ENCODE results near the gene SOBP.
A peak's percentile ranks its signal among the peaks of the same experiment; 100 is the strongest.

Gene SOBP

DNA sequence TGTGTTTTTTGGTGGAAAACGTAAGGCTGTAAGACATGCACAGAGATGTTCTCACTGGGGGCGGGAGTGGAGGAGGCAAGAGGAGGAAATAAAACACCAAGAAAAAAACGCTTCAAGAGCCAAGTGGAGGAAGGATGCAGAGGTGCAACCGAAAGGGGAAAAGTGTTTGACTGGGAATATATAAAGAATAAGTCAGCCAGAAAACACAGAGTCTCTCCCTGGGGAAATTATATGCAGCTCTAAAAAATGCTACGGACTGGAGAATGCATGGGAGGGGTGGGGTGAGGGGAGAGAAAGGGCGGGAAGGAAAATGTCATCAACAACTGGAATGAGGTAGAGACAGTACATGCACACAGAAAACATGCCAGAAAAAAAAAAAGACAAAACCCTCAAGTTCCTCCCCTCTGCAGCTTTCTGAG lies 200.7 kb downstream of the SOBP start:
- DNase-seq (ENCODE audit: low spot score), result no peak

DNA sequence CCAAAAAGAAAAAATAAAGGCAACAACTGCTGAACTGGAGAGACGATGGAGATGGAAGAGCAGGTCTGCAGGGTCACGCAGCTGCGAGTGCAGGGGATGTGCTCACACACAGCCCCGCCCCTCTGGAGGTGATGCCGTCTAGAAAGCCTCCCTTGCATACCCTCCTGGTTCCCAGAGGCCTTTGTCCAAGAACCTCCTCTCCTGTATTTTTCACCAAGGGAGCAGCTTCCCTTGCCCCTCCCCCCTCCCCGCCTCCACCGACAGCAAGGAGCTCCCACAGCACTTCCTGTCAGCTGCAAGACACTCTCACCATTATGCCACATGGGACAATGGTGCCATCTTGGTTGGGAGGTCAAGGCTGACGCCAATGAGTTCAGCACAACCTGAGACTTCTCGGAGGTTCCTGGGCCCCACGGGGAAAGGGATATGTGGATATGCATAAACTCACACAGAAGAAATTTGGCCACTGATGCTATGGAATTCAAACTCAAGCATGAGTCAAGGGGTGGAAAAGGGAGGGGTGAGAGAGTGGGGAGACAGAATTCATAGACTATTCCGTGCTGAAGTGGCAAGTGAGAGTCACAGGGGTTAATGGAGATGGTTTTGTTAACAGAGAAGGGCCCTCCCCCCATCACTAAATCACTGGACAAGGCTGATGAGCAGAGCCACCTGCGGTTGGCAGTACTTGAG lies 201.3 kb downstream of the SOBP start:
- peak; percentile 11 for DNase-seq (ENCODE audit: low spot score)

DNA sequence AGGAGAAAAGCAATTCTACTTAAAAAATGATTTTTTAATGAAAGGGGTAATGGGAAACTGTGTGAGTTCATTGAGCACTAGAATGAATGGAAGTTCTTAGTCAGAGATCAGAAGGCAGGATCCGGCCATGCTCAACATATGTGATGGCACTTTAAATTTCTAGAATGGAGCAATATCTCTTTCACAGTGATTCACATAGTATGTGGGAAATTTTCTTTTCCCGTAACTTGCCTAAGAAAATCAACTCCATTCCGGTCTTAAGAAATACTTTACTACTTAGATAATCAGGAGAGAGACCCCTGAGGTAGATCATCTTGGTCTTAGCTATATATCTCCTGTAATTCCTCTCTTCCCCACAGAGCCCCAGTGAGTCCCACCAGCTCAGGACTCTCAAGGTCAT lies 202.4 kb downstream of the SOBP start:
- DNase-seq (ENCODE audit: low spot score), result no peak

DNA sequence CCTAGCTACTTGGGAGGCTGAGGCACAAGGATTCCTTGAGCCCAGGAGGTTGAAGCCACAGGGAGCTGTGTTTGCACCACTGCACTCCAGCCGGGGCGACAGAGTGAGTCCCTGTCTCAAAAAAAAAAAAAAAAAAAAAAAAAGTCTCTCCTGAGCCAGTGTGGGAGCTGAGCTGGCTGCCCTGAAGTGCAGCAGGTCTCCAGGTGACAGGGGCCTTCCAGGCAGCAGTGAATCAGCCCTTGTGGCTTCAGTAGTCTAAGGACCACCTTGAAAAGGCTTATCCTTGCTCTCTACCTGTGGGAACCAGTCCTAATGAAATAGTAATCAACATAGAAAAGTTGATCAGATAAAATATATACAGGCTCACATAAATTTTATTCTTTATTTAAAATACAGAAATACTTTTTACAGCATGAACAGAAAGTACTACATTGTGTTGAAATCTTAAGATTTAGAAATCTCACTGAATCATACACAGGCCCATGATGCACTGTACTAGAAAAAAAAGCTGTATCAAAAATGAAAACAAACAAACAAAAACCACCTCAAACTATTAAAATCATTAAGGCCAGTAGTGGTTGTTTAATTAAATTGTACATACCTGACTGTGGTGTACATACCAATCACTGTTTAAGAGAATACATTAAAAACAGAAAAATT lies 205.3 kb downstream of the SOBP start:
- DNase-seq (ENCODE audit: low spot score), result no peak

DNA sequence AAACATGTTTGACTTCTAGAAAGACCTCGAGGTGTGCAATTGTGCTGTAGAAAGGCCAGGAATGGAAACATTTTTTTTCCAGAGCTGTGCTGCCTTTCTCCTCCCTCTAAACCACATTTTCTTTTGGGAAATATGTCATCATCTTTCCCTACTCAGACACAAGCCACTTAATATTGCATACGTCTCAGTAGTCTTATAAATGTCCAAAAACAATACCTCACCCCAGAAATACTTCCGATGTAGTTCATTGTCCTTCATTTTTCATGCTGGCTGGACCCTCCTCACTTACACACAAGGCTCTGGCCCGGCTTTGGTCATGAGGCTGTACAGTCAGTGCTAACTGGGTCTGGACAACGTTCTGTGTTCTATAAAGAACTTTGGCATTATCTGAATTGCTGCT lies 207.8 kb downstream of the SOBP start:
- DNase-seq (ENCODE audit: low spot score), result no peak

DNA sequence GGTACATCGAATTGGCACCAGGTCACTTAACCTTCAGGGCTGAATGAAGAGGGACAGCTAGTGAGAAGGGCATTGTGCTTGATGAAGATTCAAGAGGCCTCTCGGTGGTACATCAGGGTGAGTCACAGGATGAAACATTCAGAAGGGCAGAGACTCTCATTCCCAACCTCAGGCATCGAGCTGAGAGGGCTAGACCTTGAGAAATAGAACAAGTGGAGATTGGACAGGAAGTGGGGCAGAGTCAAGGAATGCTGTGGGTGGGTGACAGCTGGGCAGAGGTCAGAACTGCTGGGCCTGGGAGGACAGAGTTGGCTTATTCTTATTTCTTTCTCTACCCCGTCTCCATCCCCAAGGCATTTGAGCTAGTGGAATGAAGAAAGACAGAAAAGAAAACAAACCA lies 208.2 kb downstream of the SOBP start:
- DNase-seq (ENCODE audit: low spot score), result peak; percentile 45

DNA sequence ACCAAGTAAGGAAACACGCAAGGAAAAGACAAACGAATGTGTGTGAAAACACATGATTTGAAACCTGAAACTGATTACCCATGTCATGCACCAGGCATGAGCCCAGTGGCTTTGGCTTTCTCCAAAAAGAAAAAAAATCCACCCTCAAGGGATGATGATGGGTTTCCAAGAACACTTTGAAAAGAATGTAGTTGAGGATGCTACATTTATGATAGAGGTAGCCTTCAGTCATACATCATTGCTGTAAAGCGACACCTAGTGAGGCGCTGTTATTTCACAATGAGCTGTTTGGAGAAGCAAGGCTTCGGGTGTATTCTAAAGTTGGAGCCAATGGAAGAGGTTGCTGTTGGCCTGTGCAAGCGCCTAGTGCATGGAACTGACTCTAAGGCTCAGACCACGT lies 209.3 kb downstream of the SOBP start:
- DNase-seq (ENCODE audit: low spot score), result no peak

DNA sequence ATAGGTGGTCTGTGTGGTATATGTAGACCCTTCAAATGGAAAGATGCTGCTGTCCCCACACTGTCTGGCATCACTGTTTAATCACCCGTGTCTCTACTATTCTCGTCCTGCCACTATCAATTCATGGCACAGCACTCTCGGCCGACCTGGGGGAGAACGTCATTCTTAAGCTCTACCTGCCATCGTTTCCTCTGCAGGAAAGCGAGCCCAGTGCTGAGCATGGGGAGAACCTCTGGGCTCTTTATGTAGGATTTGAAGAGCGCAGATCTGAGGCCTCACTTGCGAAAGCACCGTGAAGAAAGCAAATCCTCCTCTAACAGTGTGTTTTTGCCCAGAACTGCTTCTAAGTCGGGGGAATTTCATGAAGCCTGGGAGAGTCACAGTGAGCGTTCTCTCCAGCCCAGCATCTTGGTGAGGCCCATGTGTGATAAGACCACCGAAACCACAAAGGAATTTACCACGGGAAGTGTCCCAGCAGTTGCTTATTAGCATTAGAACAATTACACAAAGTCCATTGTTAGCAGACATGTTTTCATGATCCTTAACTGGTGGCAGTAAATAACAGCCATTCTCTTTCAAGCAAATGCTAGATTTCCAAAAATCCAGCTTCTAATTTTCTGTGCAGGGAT lies 209.9 kb downstream of the SOBP start:
- DNase-seq (ENCODE audit: low spot score), result no peak

DNA sequence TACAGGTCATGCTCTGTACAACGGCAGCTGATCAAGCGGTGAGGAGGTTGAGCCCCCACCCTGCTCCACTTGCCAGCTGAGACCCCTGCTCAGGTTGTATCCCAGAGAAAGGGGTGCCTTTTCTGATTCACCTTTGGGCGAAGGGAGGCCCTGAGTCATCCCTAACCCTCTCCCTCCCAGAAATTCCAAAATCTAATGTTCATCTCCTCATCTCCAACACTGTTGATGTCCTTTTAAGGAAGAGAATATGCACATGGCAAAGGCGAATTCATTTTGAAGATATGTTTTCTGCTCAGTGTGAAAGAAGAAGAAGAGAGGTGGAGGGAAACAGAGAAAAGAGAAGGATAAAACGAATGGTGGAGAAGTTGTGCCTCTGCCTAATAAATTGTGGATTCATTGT lies 213.7 kb downstream of the SOBP start:
- no peak for DNase-seq (ENCODE audit: low spot score)

DNA sequence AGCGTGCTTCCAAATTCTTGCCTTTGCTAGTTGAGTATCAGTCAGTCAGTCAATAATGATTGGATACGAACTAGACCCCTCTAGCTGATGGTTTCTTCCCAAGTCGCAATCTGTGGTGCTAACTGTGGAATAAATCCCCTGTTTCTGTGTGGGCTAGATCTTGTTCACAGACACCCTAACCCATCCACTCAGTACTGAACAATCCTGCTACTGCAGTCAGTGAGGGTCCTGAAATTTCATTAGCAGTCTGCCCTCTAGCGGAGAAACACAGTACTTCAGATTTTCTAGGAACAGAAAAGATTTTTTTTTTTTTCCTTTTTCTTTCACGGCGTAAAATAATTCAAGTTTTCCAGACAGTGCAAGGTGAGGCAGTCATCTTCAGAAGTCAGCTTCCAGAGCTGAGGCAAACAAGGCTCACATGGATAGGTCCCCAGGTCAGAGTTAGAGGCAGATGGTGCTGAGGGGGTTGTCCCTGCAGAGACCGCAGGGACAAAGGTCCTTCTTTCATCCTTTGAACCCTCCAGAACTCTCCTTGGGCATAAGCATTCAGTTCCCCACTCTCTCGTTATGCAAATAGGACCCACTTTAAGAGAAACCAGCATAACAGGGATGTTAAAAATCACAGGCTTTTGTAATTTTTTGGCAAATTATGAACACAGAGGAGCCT lies 214.6 kb downstream of the SOBP start:
- DNase-seq (ENCODE audit: low spot score), result peak; percentile 15

DNA sequence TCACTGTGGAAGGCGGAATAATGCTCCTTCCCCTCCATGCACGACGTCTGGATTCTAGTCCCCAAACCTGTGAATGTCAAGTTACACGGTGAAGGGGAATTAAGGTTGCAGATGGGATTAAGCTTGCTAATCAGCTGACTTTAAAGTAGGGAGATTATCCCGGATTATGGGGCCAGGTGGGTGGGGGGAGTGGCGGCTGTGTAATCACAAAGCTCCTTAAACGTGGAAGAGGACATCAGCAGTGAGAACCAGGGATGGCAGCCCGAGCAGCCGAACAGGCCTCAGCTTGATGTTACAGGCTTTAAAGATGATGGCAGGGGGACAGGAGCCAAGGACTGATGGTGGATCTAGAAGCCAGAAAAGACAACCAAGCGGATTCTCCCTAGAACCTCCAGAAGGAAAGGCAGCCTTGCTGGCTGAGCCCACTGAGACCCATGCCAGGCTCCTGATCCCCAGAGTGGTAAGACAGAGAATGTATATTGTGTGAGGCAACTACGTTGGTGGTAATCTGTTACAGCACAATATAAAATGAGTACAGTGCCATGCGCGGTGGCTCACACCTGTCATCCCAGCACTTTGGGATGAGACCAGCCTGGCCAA lies 216.7 kb downstream of the SOBP start:
- DNase-seq (ENCODE audit: low spot score), result no peak

DNA sequence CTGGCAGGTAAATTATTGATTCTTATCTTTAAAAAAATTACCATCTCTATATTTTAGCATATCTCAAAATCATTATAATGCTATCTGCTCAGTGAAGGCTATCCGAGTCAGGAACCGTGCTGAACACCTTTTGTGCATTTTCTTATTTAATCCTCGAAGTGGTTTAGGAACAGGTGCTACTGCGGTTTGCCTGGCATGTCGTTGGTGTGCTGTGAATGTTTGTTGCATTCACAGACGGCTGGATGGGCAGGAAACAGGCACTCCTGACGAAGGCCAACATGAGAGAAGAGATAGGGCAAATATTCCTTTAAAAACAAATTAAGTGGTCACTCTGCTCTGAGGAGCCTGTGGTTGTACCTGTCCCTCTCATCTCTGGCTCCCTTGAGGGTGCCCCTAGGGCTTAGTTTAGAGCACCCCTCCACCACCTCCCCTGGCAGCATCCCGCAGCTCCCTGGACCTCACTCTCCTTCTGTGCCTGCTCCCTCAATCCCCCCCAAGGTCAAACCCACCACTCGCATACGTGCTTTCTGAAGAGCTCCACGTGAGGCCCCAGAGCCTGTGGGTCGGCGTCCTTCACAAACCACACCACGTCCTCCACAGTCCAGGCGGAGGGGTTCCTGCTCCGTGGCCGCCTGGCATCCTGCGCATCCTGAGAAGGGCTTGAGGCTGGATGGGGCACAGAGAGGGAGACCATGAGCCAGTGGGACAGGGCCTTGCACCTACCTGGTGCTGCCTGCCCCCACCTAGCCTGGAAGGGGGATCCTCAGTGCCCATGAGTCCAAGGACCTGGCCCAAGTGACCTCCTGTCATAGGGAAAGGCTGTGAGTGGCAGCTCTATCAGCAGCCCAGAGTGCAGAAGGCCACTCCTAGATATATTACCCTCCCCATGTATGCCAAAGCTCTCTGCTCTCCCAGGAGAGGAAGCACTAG lies 217.7 kb downstream of the SOBP start:
- DNase-seq (ENCODE audit: low spot score), result no peak

DNA sequence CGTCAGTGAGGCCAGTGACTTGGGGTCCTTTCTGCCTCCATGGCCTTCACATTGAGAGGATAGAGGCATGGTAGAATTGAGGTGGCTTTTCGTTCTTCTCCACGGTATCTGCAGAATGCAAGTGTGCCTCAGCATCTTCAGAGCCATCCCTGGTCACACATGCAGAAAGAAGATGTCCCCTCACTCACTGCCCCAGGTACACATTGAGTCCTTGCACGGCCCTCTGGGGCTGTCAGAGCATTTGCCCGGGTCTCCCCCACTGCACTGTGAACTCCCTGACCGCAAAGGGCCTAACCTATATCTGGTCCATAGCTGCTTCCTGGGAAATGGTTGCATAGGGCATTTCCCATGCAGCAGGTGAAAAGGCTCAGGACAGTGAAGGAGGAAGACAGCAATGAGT lies 218.5 kb downstream of the SOBP start:
- no peak for DNase-seq (ENCODE audit: low spot score)

DNA sequence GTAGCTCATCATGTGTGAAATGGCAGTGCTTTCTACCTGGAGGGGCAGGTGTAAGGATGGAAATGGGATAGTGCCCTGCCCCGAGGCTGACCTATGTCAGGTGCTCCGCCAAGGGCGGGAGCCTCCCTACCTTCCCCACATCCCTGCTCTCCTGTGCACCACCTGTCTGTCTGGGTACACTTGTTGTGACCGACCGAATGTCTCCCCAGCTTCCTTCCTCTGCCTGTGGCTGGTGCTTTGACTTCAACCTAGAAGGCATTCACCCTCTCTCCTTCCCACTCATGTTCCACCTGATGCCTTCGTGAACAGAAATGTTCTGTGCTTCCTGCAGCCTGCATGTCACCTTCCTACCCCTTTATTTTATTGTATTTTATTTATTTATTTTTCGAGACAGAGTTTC lies 219.4 kb downstream of the SOBP start:
- DNase-seq (ENCODE audit: low spot score), result no peak

All from RKO (cell line).